Naive thymus-derived CD4-positive, alpha-beta T cell (primary cell): ENCODE data around the gene CAMK1. TPM values are rescaled to one million over a fixed set of nuclear protein-coding genes. Genes with fewer than 3 reads are reported as not detected.

Experiments
- ATAC-seq: fragments of 150-1000 bp; cut with Tn5 transposase; 2 replicates; pipeline ENCODE4 v1.10.0; 2021; ENCODE audit warnings: mild to moderate bottlenecking, moderate library complexity
- CTCF ChIA-PET: fragments of 350-600 bp; sonication (Branson Sonifier 250); formaldehyde crosslinking; loops from one replicate; lab custom pipeline; 2021; ENCODE audit warnings: antibody characterized with exemption; lab: Charles Lee
- POLR2A ChIA-PET: fragments of 350-600 bp; sonication (Branson Sonifier 250); formaldehyde crosslinking; loops from one replicate; lab custom pipeline; 2021; ENCODE audit warnings: antibody characterized with exemption, inconsistent platforms; lab: Charles Lee
- DNase-seq, 9 donors: peaks; one replicate each; pipeline versions ENCODE4 v3.0.0 to v3.0.0-alpha.2; 2020 to 2022; ENCODE audit warnings: mixed read lengths in 1 of 9
- H3K27ac ChIP-seq: one replicate; pipeline ENCODE4 v1.7.0; 2013; ENCODE audit warnings: mild to moderate bottlenecking, low read depth, low read length, moderate library complexity
- H3K27me3 ChIP-seq, 2 donors: one replicate each; pipeline ENCODE4 v1.7.0; 2013; ENCODE audit warnings: low read length in 2 of 2, mild to moderate bottlenecking in 2 of 2, moderate library complexity in 2 of 2; ENCODE audit not compliant: control insufficient read depth in 2 of 2, insufficient read depth in 2 of 2
- H3K36me3 ChIP-seq, 3 experiments: 1 replicate in 2 of 3; 2 replicates in 1 of 3; pipeline ENCODE4 v1.7.0; 2013; ENCODE audit warnings: low read length in 3 of 3, mild to moderate bottlenecking in 3 of 3, moderate library complexity in 1 of 3; ENCODE audit not compliant: insufficient read depth in 3 of 3, control insufficient read depth in 2 of 3
- H3K4me1 ChIP-seq, 2 donors: one replicate each; pipeline ENCODE4 v1.7.0; 2013; ENCODE audit warnings: low read length in 2 of 2, mild to moderate bottlenecking in 2 of 2, moderate library complexity in 1 of 2; ENCODE audit not compliant: control insufficient read depth in 2 of 2, insufficient read depth in 2 of 2
- H3K4me3 ChIP-seq: 2 replicates; pipeline ENCODE4 v1.7.0; 2013; ENCODE audit warnings: mild to moderate bottlenecking, low read length
- H3K9me3 ChIP-seq, 3 experiments: 1 replicate in 2 of 3; 2 replicates in 1 of 3; pipeline ENCODE4 v1.7.0; 2013; ENCODE audit warnings: low read length in 3 of 3; ENCODE audit not compliant: control insufficient read depth in 2 of 3
- H3K27ac Mint-ChIP-seq, 9 donors: one replicate each; pipeline ENCODE4 v1.8.0; 2020 to 2022; ENCODE audit warnings: mixed read lengths in 9 of 9, mild to moderate bottlenecking in 8 of 9, moderate library complexity in 5 of 9, inconsistent platforms in 2 of 9
- H3K27me3 Mint-ChIP-seq, 5 donors: one replicate each; pipeline ENCODE4 v1.8.0; 2021 to 2022; ENCODE audit warnings: mixed read lengths in 5 of 5, mild to moderate bottlenecking in 1 of 5
- H3K36me3 Mint-ChIP-seq, 5 donors: one replicate each; pipeline ENCODE4 v1.8.0; 2020 to 2022; ENCODE audit warnings: mixed read lengths in 5 of 5, mild to moderate bottlenecking in 3 of 5, inconsistent platforms in 1 of 5
- H3K4me1 Mint-ChIP-seq, 7 donors: one replicate each; pipeline ENCODE4 v1.8.0; 2020 to 2022; ENCODE audit warnings: mixed read lengths in 7 of 7, mild to moderate bottlenecking in 3 of 7, inconsistent platforms in 1 of 7
- H3K4me3 Mint-ChIP-seq, 10 donors: one replicate each; pipeline ENCODE4 v1.8.0; 2020 to 2022; ENCODE audit warnings: mild to moderate bottlenecking in 10 of 10, mixed read lengths in 10 of 10, moderate library complexity in 6 of 10, inconsistent platforms in 2 of 10
- H3K9me3 Mint-ChIP-seq, 11 donors: one replicate each; pipeline ENCODE4 v1.8.0; 2020 to 2022; ENCODE audit warnings: mixed read lengths in 11 of 11, mild to moderate bottlenecking in 4 of 11, inconsistent platforms in 1 of 11, moderate library complexity in 1 of 11
- intact Hi-C, 2 donors: fragments of 100-400 bp; cut with micrococcal nuclease; formaldehyde crosslinking; loops; one replicate each; pipeline ENCODE4 v1.15.1; 2023
- polyA plus RNA-seq, 2 donors: library from polyadenylated mRNA; unstranded; fragments of 300-500 nt; fragmentation: Illumina TruSeq; gene quantifications; one replicate each; pipeline ENCODE4 v1.2.3, GENCODE V29; 2021
- total RNA-seq, 6 experiments: library from RNA in 5 of 6; stranded (reverse) in 5 of 6; gene quantifications; 1 replicate in 5 of 6; 2 replicates in 1 of 6; pipeline ENCODE4 v1.2.3 and lab custom pipeline; 2021 to 2026

Gene CAMK1
- total and polyA plus RNA-seq, 7 experiments from 2014 or later = 0.85 to 36.3 (median 2.1) TPM

DNA sequence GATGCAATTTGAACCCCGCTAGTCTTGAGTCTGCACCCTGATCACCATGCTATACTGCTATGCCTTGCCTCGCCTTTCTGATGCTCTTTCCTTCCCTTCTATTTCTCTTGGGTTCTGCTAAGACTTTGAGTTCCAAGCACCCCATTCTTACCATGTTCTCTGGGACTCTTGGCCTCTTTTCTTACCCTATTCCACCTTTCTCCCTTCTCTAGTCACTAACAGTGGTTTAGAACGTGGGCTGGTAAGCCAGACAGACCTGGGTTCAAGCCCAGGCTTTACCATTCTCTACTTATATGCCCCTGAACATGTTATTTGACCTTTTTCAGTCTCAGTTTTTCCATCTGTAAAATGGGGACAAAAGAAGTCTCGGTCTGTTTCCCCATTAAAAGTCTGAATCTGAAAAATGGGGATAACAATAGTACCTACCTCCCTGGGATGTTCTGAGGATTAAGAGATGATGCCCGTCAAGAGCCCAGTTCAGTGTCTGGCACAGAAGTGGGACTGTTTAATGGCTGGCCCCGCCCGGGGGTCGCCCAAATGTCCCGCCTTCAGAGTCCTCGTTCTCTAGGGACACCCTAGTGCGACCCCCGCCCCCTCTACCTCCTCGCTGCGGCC is 22.1 kb upstream of the CAMK1 start:
- Mint-ChIP-seq H3K27me3 (no peaks in the 10 kb centered on the region), H3K36me3 (peaks cover 18 to 44% (median 34%) of the 10 kb centered on the region in 5 donors), H3K27ac (peak overlapping the region; percentile 97 to 100 (median 99)), H3K4me1 (peaks cover 45 to 75% (median 62%) of the 10 kb centered on the region in 7 donors), H3K9me3 (no peaks in the 10 kb centered on the region), H3K4me3 (peak overlapping the region; percentile 90 to 100 (median 98))
- Histone ChIP-seq H3K4me3 (peak overlapping the region; percentile 81), H3K4me1 (peaks cover 44 to 46% of the 10 kb centered on the region in 2 donors), H3K27ac (peak overlapping the region; percentile 98), H3K36me3 (peaks cover 0 to 44% (median under 1%) of the 10 kb centered on the region in 3 experiments), H3K9me3 (no peaks in the 10 kb centered on the region), H3K27me3 (no peaks in the 10 kb centered on the region)
- intact Hi-C loops = loop anchor here (1.0 to 10.0 kb wide), 20 partner anchors 12 to 529 kb away; partner anchors contain the start of genes BRPF1 (in 2 of the 2), CRELD1 (in 2 of the 2), EMC3 (in 2 of the 2) and JAGN1 (in 2 of the 2)
- no peak for ATAC-seq
- POLR2A ChIA-PET = interaction anchor here (0.5 to 2.7 kb wide), 29 partner anchors 10 to 472 kb away, joined by 3 to 61 read pairs (median 5); partner anchors contain the start of genes BRPF1, CAMK1, CRELD1 and JAGN1
- CTCF ChIA-PET = interaction anchor here (1.4 kb wide), 1 partner anchor 16 kb away, joined by 7 read pairs; no protein-coding TSS in a partner anchor
- no peak for DNase-seq

- H3K27ac Mint-ChIP-seq = peak overlapping the region in 8 of 9 donors; percentile 31 to 100 (median 99)
Measured at GRCh38 chr3:9791127-9791526, 21.4 kb upstream of the CAMK1 start.

DNA sequence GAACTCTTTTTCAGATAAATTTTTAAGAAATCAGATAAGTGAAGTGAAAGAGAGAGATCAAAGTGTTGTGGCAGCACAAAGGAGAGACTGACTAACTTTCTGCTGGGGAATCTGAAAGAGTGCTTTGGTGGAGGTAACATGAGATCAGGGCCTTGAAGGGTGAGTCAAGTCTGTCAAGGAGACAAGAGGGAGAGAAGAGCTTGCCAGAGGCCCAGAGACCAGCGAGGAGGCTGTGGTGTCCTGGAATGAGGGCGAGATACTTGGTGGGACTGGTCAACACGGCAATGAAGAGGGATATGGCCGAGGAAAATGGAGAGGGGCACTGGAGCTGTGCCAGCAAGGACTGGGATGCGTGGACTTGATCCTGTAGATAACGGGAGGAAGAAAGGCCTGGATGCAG is 18.0 kb upstream of the CAMK1 start:
- no peaks in the 10 kb centered on the region for H3K27me3 ChIP-seq
- Mint-ChIP-seq H3K4me3 (peak overlapping the region in 9 of 10 donors; percentile 2 to 71 (median 47)), H3K27me3 (no peaks in the 10 kb centered on the region), H3K9me3 (no peaks in the 10 kb centered on the region), H3K4me1 (peaks cover 24 to 56% (median 49%) of the 10 kb centered on the region in 7 donors), H3K36me3 (peaks cover 15 to 51% (median 44%) of the 10 kb centered on the region in 5 donors), H3K27ac (peak overlapping the region; percentile 43 to 86 (median 74))
- no peaks in the 10 kb centered on the region for H3K9me3 ChIP-seq
- ChIA-PET POLR2A (interaction anchor here (0.7 kb wide), 2 partner anchors 19 to 21 kb away, joined by 3 to 4 read pairs; no protein-coding TSS in a partner anchor), CTCF (no interaction called here)
- ATAC-seq (no peak), DNase-seq (no peak)
- peaks cover 17 to 25% of the 10 kb centered on the region in 2 donors for H3K4me1 ChIP-seq
- H3K4me3 ChIP-seq = no peak overlapping the region
- intact Hi-C loops = no loop called here
- peak overlapping the region; percentile 42 for H3K27ac ChIP-seq
- peaks cover 0 to 62% (median 11%) of the 10 kb centered on the region in 3 experiments for H3K36me3 ChIP-seq

More at GRCh38 chr3:9791127-9791526, 21.4 kb upstream of the CAMK1 start:
- Mint-ChIP-seq H3K27me3 (no peaks in the 10 kb centered on the region), H3K4me3 (peak overlapping the region; percentile 90 to 100 (median 98)), H3K36me3 (peaks cover 18 to 51% (median 42%) of the 10 kb centered on the region in 5 donors), H3K4me1 (peaks cover 42 to 73% (median 63%) of the 10 kb centered on the region in 7 donors), H3K9me3 (no peaks in the 10 kb centered on the region)
- Histone ChIP-seq H3K4me1 (peaks cover 41 to 44% of the 10 kb centered on the region in 2 donors), H3K27me3 (no peaks in the 10 kb centered on the region), H3K36me3 (peaks cover 0 to 51% (median 3%) of the 10 kb centered on the region in 3 experiments), H3K9me3 (no peaks in the 10 kb centered on the region), H3K4me3 (no peak overlapping the region), H3K27ac (peak overlapping the region; percentile 98)
- intact Hi-C loops = loop anchor here (5.0 to 10.0 kb wide), 2 partner anchors 216 to 286 kb away; no protein-coding TSS in a partner anchor
- no peak for ATAC-seq
- no peak for DNase-seq
- POLR2A ChIA-PET = interaction anchor here (0.9 to 2.4 kb wide), 9 partner anchors 11 to 142 kb away, joined by 3 to 11 read pairs (median 5); partner anchors contain the start of genes BRPF1, CAMK1, CRELD1 and OGG1
- CTCF ChIA-PET = interaction anchor here (0.6 kb wide), 1 partner anchor 486 kb away, joined by 3 read pairs; no protein-coding TSS in a partner anchor

- peaks cover 17 to 25% of the 10 kb centered on the region in 2 donors for H3K4me1 ChIP-seq
- H3K27ac Mint-ChIP-seq = peak overlapping the region in 8 of 9 donors; percentile 43 to 80 (median 68)
- no peak overlapping the region for H3K4me3 ChIP-seq
- H3K27me3 ChIP-seq = no peaks in the 10 kb centered on the region
- H3K36me3 ChIP-seq = peaks cover 0 to 63% (median 11%) of the 10 kb centered on the region in 3 experiments
- H3K27ac ChIP-seq = peak overlapping the region; percentile 42
- peaks cover 28 to 59% (median 53%) of the 10 kb centered on the region in 7 donors for H3K4me1 Mint-ChIP-seq
- H3K36me3 Mint-ChIP-seq = peaks cover 18 to 56% (median 45%) of the 10 kb centered on the region in 5 donors
- no peaks in the 10 kb centered on the region for H3K9me3 ChIP-seq
- H3K27me3 Mint-ChIP-seq = no peaks in the 10 kb centered on the region
- ATAC-seq = no peak
- H3K9me3 Mint-ChIP-seq = no peaks in the 10 kb centered on the region
- H3K4me3 Mint-ChIP-seq = peak overlapping the region in 6 of 10 donors; percentile 10 to 63 (median 50)
- ChIA-PET POLR2A (interaction anchor here (0.7 to 1.2 kb wide), 4 partner anchors 20 to 138 kb away, joined by 3 to 4 read pairs (median 3); partner anchors contain the start of gene MTMR14), CTCF (no interaction called here)
- DNase-seq = no peak
- intact Hi-C loops = no loop called here
Measured at GRCh38 chr3:9786825-9787669, 17.3 kb upstream of the CAMK1 start.

GRCh38 chr3:9786209-9786739 is 16.5 kb upstream of the CAMK1 start:
- no peaks in the 10 kb centered on the region for H3K27me3 ChIP-seq
- Mint-ChIP-seq H3K27ac (peak overlapping the region in 3 of 9 donors; percentile 23 to 32 (median 29)), H3K27me3 (no peaks in the 10 kb centered on the region), H3K4me1 (peaks cover 31 to 58% (median 52%) of the 10 kb centered on the region in 7 donors), H3K36me3 (peaks cover 19 to 60% (median 45%) of the 10 kb centered on the region in 5 donors), H3K4me3 (no peak overlapping the region), H3K9me3 (no peaks in the 10 kb centered on the region)
- ATAC-seq (no peak), DNase-seq (no peak)
- CTCF ChIA-PET = interaction anchor here (0.6 kb wide), 1 partner anchor 53 kb away, joined by 5 read pairs; no protein-coding TSS in a partner anchor
- POLR2A ChIA-PET = interaction anchor here (0.7 to 1.2 kb wide), 4 partner anchors 9 to 137 kb away, joined by 3 to 4 read pairs (median 3); partner anchors contain the start of gene MTMR14
- no peaks in the 10 kb centered on the region for H3K9me3 ChIP-seq
- no peak overlapping the region for H3K27ac ChIP-seq
- H3K4me1 ChIP-seq = peaks cover 11 to 19% of the 10 kb centered on the region in 2 donors
- intact Hi-C loops = no loop called here
- no peak overlapping the region for H3K4me3 ChIP-seq
- H3K36me3 ChIP-seq = peaks cover 0 to 70% (median 11%) of the 10 kb centered on the region in 3 experiments
